IPS-15b (cell line): ENCODE measurements around the gene CALHM4.

Source experiments
- H3K27me3 ChIP-seq: one replicate; pipeline ENCODE4 v1.6.1; 2013; ENCODE audit warnings: low read length; ENCODE audit not compliant: control insufficient read depth, insufficient read depth
- H3K36me3 ChIP-seq: one replicate; pipeline ENCODE4 v1.6.1; 2013; ENCODE audit warnings: low read length; ENCODE audit not compliant: control insufficient read depth, insufficient read depth
- H3K4me1 ChIP-seq: one replicate; pipeline ENCODE4 v1.6.1; 2013; ENCODE audit warnings: mild to moderate bottlenecking, low read length; ENCODE audit not compliant: control insufficient read depth, insufficient read depth
- H3K4me3 ChIP-seq: one replicate; pipeline ENCODE4 v1.5.1; 2013; ENCODE audit warnings: low read depth, low read length
- H3K9ac ChIP-seq: one replicate; pipeline ENCODE4 v1.6.1; 2013; ENCODE audit warnings: low read depth, mild to moderate bottlenecking, low read length
- H3K9me3 ChIP-seq: one replicate; pipeline ENCODE4 v1.6.1; 2013; ENCODE audit warnings: mild to moderate bottlenecking, low read length; ENCODE audit not compliant: control insufficient read depth, insufficient read depth

Gene CALHM4

GRCh38 chr6:116553451-116553850 lies at the start of gene CALHM4:
Gene CALHM4, plus strand, starts transcription at chr6:116553751. Its CDS starts 43 bp downstream, at chr6:116553794.
- Histone ChIP-seq H3K9ac (no peak within 1 kb of the TSS), H3K4me1 (no peaks in the 10 kb centered on the region), H3K4me3 (no peak within 1 kb of the TSS), H3K36me3 (no peaks in the 10 kb centered on the region), H3K27me3 (no peaks in the 10 kb centered on the region), H3K9me3 (no peaks in the 10 kb centered on the region)

DNA sequence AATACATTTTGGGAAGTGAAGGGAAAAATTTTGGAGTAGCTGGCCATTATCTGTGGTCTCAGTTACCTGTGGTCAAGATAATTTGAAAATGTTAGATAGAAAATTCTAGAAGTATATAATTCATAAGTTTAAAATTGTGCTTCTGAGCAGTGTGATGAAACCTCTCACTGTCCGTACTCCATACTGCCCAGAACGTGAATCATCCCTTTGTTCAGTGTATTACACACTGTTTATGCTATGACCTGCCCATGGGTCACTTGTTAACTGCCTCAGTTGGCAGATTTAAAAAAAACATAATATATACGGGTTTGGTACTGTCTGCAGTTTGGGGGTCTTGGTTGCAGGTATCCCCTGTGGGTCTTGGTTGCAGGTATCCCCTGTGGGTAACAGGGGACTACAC lies 46.2 kb upstream of the CALHM4 start:
- no peaks in the 10 kb centered on the region for H3K36me3 ChIP-seq

DNA sequence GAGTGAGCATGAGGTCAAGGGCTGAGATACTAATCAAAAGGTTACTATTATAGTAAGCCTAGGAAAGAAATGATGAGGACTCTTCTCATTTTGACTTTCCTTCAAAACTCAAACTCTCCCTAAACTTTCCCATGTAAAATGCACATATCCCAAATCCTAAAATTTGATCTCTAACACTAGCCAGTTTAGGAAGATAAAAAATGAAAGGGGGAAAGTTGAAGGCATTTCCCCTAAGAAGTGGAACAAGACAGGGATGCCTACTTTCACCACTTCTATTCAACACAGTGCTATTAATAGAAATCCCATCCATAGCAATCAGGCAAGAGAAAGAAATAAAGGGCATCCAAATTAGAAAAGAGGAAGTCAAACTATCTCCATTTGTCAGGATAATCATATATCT lies 45.0 kb upstream of the CALHM4 start:
- no peaks in the 10 kb centered on the region for H3K36me3 ChIP-seq
- no peaks in the 10 kb centered on the region for H3K27me3 ChIP-seq
- H3K4me3 ChIP-seq = no peak overlapping the region
- H3K9ac ChIP-seq = no peak overlapping the region
- peaks cover 5% of the 10 kb centered on the region for H3K4me1 ChIP-seq
- no peaks in the 10 kb centered on the region for H3K9me3 ChIP-seq

More for the DNA sequence above, 46.2 kb upstream of the CALHM4 start:
- Histone ChIP-seq H3K9me3 (no peaks in the 10 kb centered on the region), H3K4me3 (no peak overlapping the region), H3K4me1 (peaks cover 5% of the 10 kb centered on the region), H3K27me3 (no peaks in the 10 kb centered on the region), H3K9ac (no peak overlapping the region)

DNA sequence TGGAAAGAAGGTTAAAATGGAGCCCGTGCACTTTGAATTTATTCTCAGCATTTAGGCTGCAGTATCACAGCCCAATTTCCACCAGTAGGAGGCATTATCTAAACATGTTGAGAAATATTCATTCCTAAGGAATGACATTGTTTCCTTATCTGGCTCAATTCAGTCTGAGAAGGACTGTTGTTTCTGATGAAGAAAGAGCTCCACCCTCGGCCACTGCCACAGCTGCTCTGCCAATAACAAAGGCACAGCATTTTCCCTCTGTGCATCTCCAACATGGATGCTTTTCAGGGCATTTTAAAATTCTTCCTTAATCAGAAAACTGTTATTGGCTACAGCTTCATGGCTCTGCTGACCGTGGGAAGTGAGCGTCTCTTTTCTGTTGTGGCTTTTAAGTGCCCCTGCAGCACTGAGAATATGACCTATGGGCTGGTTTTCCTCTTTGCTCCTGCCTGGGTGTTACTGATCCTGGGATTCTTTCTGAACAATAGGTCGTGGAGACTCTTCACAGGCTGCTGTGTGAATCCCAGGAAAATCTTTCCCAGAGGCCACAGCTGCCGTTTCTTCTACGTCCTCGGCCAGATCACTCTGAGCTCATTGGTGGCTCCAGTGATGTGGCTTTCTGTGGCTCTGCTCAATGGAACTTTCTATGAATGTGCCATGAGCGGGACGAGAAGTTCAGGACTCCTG lies 42.0 kb upstream of the CALHM4 start, which contains the start of gene CALHM5:
CALHM5 (plus strand) TSS at position 216 of the 687 bp plus-strand sequence; CDS start at position 274, 58 bp downstream.
- Histone ChIP-seq H3K4me1 (peaks cover 5% of the 10 kb centered on the region), H3K9ac (no peak within 1 kb of the TSS), H3K4me3 (no peak within 1 kb of the TSS), H3K27me3 (no peaks in the 10 kb centered on the region), H3K36me3 (no peaks in the 10 kb centered on the region), H3K9me3 (no peaks in the 10 kb centered on the region)

DNA sequence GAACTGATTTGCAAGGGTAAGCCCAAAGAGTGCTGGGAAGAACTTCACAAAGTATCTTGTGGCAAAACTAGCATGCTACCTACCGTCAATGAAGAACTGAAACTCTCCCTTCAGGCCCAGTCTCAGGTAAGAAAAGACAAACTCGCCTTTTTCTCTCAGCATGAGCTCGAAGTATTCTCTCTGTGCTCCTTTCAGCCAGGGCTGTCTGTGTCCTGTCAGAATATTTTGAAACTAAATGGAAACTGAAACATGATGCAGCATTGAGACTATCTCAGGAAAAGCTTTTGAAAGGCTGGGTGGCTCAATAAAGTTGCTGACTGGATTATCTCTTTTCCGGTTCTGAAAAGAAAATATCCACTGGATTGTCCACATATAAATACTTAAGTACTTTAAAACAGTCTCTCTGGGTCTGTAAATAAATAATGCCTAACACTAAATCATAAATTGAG lies 41.4 kb upstream of the CALHM4 start:
- Histone ChIP-seq H3K4me3 (no peak overlapping the region), H3K36me3 (no peaks in the 10 kb centered on the region), H3K4me1 (peaks cover 5% of the 10 kb centered on the region), H3K27me3 (no peaks in the 10 kb centered on the region), H3K9ac (no peak overlapping the region), H3K9me3 (no peaks in the 10 kb centered on the region)

GRCh38 chr6:116512734-116513133 lies 40.8 kb upstream of the CALHM4 start:
- Histone ChIP-seq H3K9me3 (no peaks in the 10 kb centered on the region), H3K9ac (no peak overlapping the region), H3K4me3 (no peak overlapping the region), H3K27me3 (no peaks in the 10 kb centered on the region), H3K36me3 (no peaks in the 10 kb centered on the region), H3K4me1 (peaks cover 5% of the 10 kb centered on the region)

DNA sequence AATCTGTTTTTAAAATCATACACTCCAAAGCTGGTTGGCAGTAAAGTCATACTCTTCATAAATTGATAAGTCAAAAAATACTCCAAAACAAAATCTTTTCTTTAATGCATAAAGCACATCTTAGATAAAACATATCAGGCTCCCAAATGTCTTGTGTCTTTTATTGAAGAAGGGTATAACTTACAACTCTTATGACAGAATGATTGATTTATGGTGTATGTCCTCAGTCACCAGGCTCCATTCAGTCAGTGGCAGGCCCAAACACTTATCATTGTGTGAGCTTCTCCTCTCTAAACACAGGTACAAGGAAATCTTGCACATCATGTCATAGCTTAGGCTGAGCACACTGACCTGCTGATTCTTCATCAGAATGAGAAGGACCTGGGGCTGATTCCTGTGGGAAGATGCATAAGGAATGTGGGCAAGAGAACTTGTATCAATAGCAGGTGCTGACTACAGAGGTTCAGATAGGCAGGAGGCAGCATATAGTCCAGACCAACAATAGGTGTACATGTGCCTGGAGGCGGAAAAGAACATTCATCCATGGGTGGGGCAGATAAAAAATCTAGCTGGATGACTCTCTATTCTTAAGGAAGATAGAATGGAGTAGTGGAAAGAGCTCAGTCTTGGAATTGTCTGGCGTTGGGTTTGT lies 40.2 kb upstream of the CALHM4 start:
- H3K36me3 ChIP-seq = no peaks in the 10 kb centered on the region
- no peak overlapping the region for H3K4me3 ChIP-seq
- H3K9ac ChIP-seq = no peak overlapping the region
- no peaks in the 10 kb centered on the region for H3K27me3 ChIP-seq
- no peaks in the 10 kb centered on the region for H3K9me3 ChIP-seq
- H3K4me1 ChIP-seq = peaks cover 5% of the 10 kb centered on the region

DNA sequence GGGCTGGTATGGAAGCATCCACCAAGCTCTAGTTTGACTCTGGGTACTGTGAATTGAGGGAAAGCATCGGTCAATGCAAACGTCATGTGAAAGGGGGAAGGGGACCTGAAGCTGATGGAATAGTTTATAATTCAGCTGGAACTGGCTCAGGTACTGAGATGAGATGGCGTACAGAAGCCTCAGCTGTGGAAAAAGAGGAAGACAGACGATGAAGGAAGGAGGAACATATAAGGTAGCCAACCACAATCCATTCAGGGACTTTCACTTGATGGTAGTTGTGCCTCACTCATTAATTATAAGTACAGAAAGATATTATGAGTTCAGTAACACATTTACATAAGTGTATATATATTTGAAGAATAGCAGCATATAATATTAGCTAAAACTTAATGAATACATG lies 39.4 kb upstream of the CALHM4 start:
- Histone ChIP-seq H3K36me3 (no peaks in the 10 kb centered on the region), H3K9ac (no peak overlapping the region), H3K4me3 (no peak overlapping the region), H3K9me3 (no peaks in the 10 kb centered on the region), H3K4me1 (peaks cover 5% of the 10 kb centered on the region), H3K27me3 (no peaks in the 10 kb centered on the region)

GRCh38 chr6:116515141-116515540 lies 38.4 kb upstream of the CALHM4 start:
- Histone ChIP-seq H3K36me3 (no peaks in the 10 kb centered on the region), H3K27me3 (no peaks in the 10 kb centered on the region), H3K9ac (no peak overlapping the region), H3K4me1 (peaks cover 5% of the 10 kb centered on the region), H3K4me3 (no peak overlapping the region), H3K9me3 (no peaks in the 10 kb centered on the region)

DNA sequence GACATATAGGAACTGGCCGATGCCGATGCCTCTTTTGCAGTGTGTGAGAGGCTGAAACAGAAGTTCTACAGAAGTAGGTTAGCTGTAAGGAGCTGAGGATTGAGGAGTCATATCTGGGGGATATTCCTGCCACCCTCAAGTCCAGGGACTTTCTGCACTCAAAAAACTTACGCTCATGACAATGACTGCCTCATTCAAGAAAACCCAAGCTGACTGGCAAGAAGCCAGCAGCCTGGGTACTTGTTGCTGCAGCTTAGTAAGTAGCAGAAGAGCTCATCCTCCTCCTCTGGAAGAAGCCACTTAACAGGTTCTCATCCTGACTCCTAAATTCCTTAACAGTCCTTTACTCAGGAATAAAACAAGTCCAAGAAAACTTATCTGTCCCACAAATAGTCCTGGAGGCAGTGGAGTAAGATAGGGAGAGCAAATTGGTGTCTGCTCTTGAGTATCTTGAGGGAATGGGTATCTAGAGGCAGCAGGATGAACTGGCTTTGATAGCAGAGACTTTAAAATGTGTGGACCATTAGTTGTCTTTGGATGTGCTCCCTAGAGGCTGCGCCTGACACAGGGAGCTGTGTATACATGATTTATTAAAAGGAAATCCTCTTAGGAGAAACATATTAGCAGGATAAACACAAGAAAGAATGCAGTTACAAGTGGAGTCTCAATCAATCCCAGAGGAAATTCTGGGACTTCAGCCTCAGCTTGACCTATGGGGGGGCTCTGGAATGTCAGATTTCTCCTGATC lies 34.8 kb upstream of the CALHM4 start:
- Histone ChIP-seq H3K27me3 (no peaks in the 10 kb centered on the region), H3K36me3 (no peaks in the 10 kb centered on the region), H3K9me3 (no peaks in the 10 kb centered on the region), H3K9ac (no peak overlapping the region), H3K4me3 (no peak overlapping the region), H3K4me1 (no peaks in the 10 kb centered on the region)

DNA sequence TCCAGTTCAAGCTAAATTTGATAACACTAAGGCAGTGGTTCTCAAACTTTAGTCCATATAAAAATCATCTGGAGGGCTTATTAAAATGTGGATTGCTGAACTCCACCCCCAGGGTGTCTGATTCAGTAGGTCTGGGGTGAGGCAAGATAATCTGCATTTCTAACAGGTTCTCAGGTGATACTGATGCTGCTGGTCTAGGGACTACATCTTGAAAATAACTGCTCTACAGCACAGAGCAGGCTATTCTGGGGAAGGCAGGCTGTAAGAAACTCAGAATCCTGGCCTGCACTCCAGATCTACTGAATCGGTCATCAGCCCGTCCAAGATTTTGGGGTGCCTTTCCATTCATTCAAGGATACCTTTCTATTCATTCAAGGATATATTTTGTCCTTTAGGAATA lies 30.7 kb upstream of the CALHM4 start:
- Histone ChIP-seq H3K9ac (no peak overlapping the region), H3K4me3 (no peak overlapping the region), H3K9me3 (no peaks in the 10 kb centered on the region), H3K27me3 (no peaks in the 10 kb centered on the region), H3K36me3 (no peaks in the 10 kb centered on the region), H3K4me1 (no peaks in the 10 kb centered on the region)
